Panc1 (cell line): ENCODE measurements around the gene ERCC6L. TPM values are rescaled to one million over a fixed set of nuclear protein-coding genes. Genes with fewer than 3 reads are reported as not detected.
A peak's percentile ranks its signal among the peaks of the same experiment; 100 is the strongest.

Experiments used
- ATAC-seq: fragments of 200-7000 bp; cut with Tn5 transposase; 2 replicates; pipeline ENCODE4 v1.9.1; 2020; ENCODE audit warnings: mild to moderate bottlenecking, moderate library complexity
- BruUV-seq: library from RNA; stranded (reverse); fragments of 400-500 nt; replicated peaks from 2 replicates; lab custom pipeline; 2021; lab: Mats Ljungman, UMichigan
- CTCF ChIA-PET: fragments of 300-600 bp; sonication (Branson Sonifier 250); formaldehyde crosslinking; loops from one replicate; lab custom pipeline; 2022; ENCODE audit warnings: antibody characterized with exemption; lab: Charles Lee
- POLR2A ChIA-PET: fragments of 300-600 bp; sonication (Branson Sonifier 250); formaldehyde crosslinking; loops from one replicate; lab custom pipeline; 2022; ENCODE audit warnings: antibody characterized with exemption; lab: Charles Lee
- DNase-seq: peaks from one replicate; pipeline ENCODE4 v3.0.0-alpha.2; 2010; ENCODE audit warnings: low read depth, low spot score
- H3K27ac ChIP-seq: 2 replicates; pipeline ENCODE4 v1.5.1; 2011; ENCODE audit warnings: mild to moderate bottlenecking, low read length, inconsistent platforms
- H3K27me3 ChIP-seq: fragments of 200-500 bp; sonication (Bioruptor generic); 2 replicates; pipeline ENCODE4 v1.6.0; 2014; ENCODE audit warnings: low read length, inconsistent platforms; ENCODE audit not compliant: control insufficient read depth, insufficient read depth
- H3K36me3 ChIP-seq: fragments of 200-500 bp; sonication (Bioruptor generic); 2 replicates; pipeline ENCODE4 v1.5.1; 2014; ENCODE audit warnings: inconsistent platforms, mild to moderate bottlenecking, low read length, moderate library complexity; ENCODE audit not compliant: control insufficient read depth, insufficient read depth
- H3K4me1 ChIP-seq: 2 replicates; pipeline ENCODE4 v1.5.1; 2011; ENCODE audit warnings: inconsistent platforms, mild to moderate bottlenecking, low read length, moderate library complexity; ENCODE audit not compliant: control insufficient read depth, insufficient read depth
- H3K4me3 ChIP-seq, 2 experiments: 2 replicates each; pipeline ENCODE4 v1.5.1; 2011 to 2012; ENCODE audit warnings: low read depth in 2 of 2, low read length in 2 of 2, mild to moderate bottlenecking in 2 of 2, inconsistent platforms in 1 of 2, moderate library complexity in 1 of 2
- H3K9me3 ChIP-seq: fragments of 200-500 bp; sonication (Bioruptor generic); 2 replicates; pipeline ENCODE4 v1.5.1; 2014; ENCODE audit warnings: low read depth, mild to moderate bottlenecking, inconsistent platforms, low read length, moderate library complexity; ENCODE audit not compliant: control insufficient read depth, insufficient read depth
- CTCF ChIP-seq: fragments of 450-650 bp; IDR thresholded peaks from 2 replicates; pipeline ENCODE4 v1.5.1; 2017; ENCODE audit warnings: mild to moderate bottlenecking
- POLR2AphosphoS5 ChIP-seq: IDR thresholded peaks from 2 replicates; pipeline ENCODE4 v1.6.1; 2012; ENCODE audit warnings: mild to moderate bottlenecking, low read depth, low read length, moderate library complexity
- SIN3A ChIP-seq: IDR thresholded peaks from 2 replicates; pipeline ENCODE4 v1.6.1; 2012; ENCODE audit warnings: low read depth, mild to moderate bottlenecking, low read length, moderate library complexity, borderline replicate concordance; ENCODE audit not compliant: insufficient read depth
- TCF7L2 ChIP-seq: IDR thresholded peaks from 2 replicates; pipeline ENCODE4 v1.6.1; 2011; ENCODE audit warnings: mild to moderate bottlenecking, low read depth, low read length, inconsistent platforms
- in situ Hi-C: cut with HindIII; loops from 2 replicates; pipeline ENCODE4 v1.10.0; 2016; ENCODE audit warnings: low sequenced_read_pairs, low pct_unique_long_range_greater_than_20kb
- intact Hi-C: fragments of 100-400 bp; cut with micrococcal nuclease; formaldehyde crosslinking; loops from one replicate; pipeline ENCODE4 v1.10.0; 2022; ENCODE audit not compliant: unreplicated experiment
- total RNA-seq: library from RNA; stranded (reverse); gene quantifications from one replicate; pipeline ENCODE4 v1.2.1, GENCODE V29; 2021; ENCODE audit not compliant: unreplicated experiment
- TF ChIP-seq, protein P1 (sequence below), 2 experiments: IDR thresholded peaks; 2 replicates each; pipeline ENCODE4 v1.6.1; 2011 to 2012; ENCODE audit warnings: low read depth in 2 of 2, control low read depth in 1 of 2, low read length in 1 of 2, mild to moderate bottlenecking in 1 of 2, moderate library complexity in 1 of 2; ENCODE audit not compliant: insufficient read depth in 1 of 2

Gene ERCC6L
- total RNA-seq, 1 experiment from 2014 or later: 17.3 TPM

DNA sequence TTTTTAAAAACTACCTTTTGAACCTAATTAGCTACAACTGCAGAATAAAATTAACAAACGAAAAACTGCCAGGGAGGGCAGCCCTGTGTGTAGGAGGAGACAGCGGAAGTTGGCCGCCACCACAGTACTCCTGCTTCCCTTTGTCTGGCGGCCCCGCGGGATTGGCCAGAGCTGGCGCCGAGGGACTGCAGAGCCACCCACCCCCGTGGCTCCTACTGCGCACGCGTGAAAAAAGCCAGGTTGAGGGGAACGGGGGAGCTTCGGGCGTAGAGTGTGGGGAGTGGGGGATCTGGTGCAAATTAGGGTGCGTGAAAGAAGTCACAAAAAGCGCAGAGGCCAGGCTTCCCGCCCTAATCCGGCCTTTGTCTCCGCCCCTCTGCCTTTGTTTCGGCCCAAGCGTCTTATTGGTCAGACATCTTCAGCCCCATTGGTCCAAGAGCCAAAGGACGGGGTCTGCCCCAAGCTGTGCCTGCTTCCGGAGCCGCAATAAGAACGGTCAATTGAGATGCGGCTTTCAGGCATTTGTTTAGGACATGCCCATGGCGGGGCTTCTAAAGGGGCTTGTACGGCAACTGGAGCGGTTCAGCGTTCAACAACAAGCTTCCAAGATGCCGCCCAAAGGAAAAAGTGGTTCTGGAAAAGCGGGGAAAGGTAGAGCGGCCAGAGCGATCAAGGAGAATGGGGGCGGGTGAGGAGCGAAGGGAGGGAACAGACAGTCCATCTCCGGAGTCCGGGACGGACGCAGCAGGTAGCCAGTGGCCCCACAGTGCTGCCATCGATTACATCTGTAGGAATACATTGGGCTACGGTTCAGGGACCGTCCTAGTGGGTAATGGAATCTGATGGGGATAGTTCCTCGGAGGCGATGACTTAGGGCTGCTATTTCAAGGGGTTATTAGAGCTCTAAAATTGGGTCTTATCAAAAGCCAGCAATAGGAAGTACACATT, 57.4 kb downstream of the ERCC6L start, which contains the start of gene PIN4:
Gene PIN4, plus strand, starts transcription at position 580 of the 948 bp plus-strand sequence. Its CDS starts 29 bp downstream, at position 609.
- Histone ChIP-seq H3K27me3 (no peaks in the 10 kb centered on the region), H3K36me3 (no peaks in the 10 kb centered on the region), H3K27ac (peak within 1 kb of the TSS; percentile 94), H3K4me3 (peak within 1 kb of the TSS; percentile 95 to 99), H3K9me3 (no peaks in the 10 kb centered on the region), H3K4me1 (peaks cover 8% of the 10 kb centered on the region; the same call in 1 of the 2 replicates)
- in situ Hi-C loops: no loop called here
- CTCF ChIA-PET: interaction anchor here (0.5 kb wide), 1 partner anchor 124 kb away, joined by 4 read pairs; the partner anchor contains the start of gene CITED1
- BruUV-seq: no TSS peak
- ATAC-seq (peak; percentile 99), DNase-seq (peak; percentile 87)
- intact Hi-C loops: no loop called here
- TF ChIP-seq CTCF (no peak), POLR2AphosphoS5 (peak; percentile 23; the same call in 1 of the 2 replicates), SIN3A (no peak), TCF7L2 (peak; percentile 88)
- TF ChIP-seq, protein P1, sequence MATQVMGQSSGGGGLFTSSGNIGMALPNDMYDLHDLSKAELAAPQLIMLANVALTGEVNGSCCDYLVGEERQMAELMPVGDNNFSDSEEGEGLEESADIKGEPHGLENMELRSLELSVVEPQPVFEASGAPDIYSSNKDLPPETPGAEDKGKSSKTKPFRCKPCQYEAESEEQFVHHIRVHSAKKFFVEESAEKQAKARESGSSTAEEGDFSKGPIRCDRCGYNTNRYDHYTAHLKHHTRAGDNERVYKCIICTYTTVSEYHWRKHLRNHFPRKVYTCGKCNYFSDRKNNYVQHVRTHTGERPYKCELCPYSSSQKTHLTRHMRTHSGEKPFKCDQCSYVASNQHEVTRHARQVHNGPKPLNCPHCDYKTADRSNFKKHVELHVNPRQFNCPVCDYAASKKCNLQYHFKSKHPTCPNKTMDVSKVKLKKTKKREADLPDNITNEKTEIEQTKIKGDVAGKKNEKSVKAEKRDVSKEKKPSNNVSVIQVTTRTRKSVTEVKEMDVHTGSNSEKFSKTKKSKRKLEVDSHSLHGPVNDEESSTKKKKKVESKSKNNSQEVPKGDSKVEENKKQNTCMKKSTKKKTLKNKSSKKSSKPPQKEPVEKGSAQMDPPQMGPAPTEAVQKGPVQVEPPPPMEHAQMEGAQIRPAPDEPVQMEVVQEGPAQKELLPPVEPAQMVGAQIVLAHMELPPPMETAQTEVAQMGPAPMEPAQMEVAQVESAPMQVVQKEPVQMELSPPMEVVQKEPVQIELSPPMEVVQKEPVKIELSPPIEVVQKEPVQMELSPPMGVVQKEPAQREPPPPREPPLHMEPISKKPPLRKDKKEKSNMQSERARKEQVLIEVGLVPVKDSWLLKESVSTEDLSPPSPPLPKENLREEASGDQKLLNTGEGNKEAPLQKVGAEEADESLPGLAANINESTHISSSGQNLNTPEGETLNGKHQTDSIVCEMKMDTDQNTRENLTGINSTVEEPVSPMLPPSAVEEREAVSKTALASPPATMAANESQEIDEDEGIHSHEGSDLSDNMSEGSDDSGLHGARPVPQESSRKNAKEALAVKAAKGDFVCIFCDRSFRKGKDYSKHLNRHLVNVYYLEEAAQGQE (IDR thresholded peaks at IDR 0.05; ENCODE audit: insufficient read depth in 1 of 2, low read depth in 2 of 2, low read length in 1 of 2): no peak
- POLR2A ChIA-PET: interaction anchor here (0.6 kb wide), 2 partner anchors 50 to 1698 kb away, joined by 3 read pairs; no protein-coding TSS in a partner anchor

- Histone ChIP-seq H3K4me3 (peak overlapping the region; percentile 95 to 99), H3K36me3 (no peaks in the 10 kb centered on the region), H3K4me1 (peaks cover 8% of the 10 kb centered on the region; the same call in 1 of the 2 replicates), H3K27me3 (no peaks in the 10 kb centered on the region), H3K27ac (peak overlapping the region; percentile 94), H3K9me3 (no peaks in the 10 kb centered on the region)
- DNase-seq (no peak), ATAC-seq (no peak)
- BruUV-seq: no TSS peak
- in situ Hi-C loops: no loop called here
- ChIA-PET CTCF (no interaction called here), POLR2A (interaction anchor here (0.6 kb wide), 1 partner anchor 1699 kb away, joined by 3 read pairs; no protein-coding TSS in a partner anchor)
- intact Hi-C loops: no loop called here
- TF ChIP-seq TCF7L2 (no peak), SIN3A (no peak), CTCF (no peak), POLR2AphosphoS5 (no peak)
- TF ChIP-seq, protein P1 (IDR thresholded peaks at IDR 0.05; ENCODE audit: insufficient read depth in 1 of 2, low read depth in 2 of 2, low read length in 1 of 2): no peak
Observed at GRCh38 chrX:72180539-72180938, 58.3 kb downstream of the ERCC6L start.
